HG02642 (cell line): ENCODE measurements around the gene NET1.

Experiments used
- ATAC-seq: cut with Tn5 transposase; IDR thresholded peaks from one replicate; pipeline ENCODE4 v1.9.1; 2021; ENCODE audit warnings: mild to moderate bottlenecking; ENCODE audit not compliant: unreplicated experiment, poor library complexity

NET1 gene

GRCh38 chr10:5496261-5497250, 84.2 kb downstream of the NET1 start:
- no peak for ATAC-seq

- ATAC-seq, result no peak
Observed at GRCh38 chr10:5497289-5497688, 84.9 kb downstream of the NET1 start.

- ATAC-seq, result no peak
Observed at GRCh38 chr10:5497948-5498730, 85.8 kb downstream of the NET1 start.

GRCh38 chr10:5498791-5499492, 86.6 kb downstream of the NET1 start:
- ATAC-seq, result no peak

GRCh38 chr10:5499493-5500140, 87.3 kb downstream of the NET1 start, which contains the start of gene CALML5:
CALML5 (minus strand) TSS chr10:5499570; CDS start chr10:5499438, 132 bp downstream.
- ATAC-seq, result no peak

- ATAC-seq, result no peak
Observed at GRCh38 chr10:5500162-5500670, 87.9 kb downstream of the NET1 start.

GRCh38 chr10:5500910-5501309, 88.6 kb downstream of the NET1 start:
- ATAC-seq, result no peak

- no peak for ATAC-seq
Observed at GRCh38 chr10:5502061-5502521, 89.7 kb downstream of the NET1 start.

GRCh38 chr10:5502571-5503476, 90.5 kb downstream of the NET1 start:
- no peak for ATAC-seq

GRCh38 chr10:5503477-5503835, 91.1 kb downstream of the NET1 start:
- no peak for ATAC-seq

- ATAC-seq, result no peak
Observed at GRCh38 chr10:5504146-5505072, 92.1 kb downstream of the NET1 start.

GRCh38 chr10:5506246-5506645, 93.9 kb downstream of the NET1 start:
- ATAC-seq, result no peak

GRCh38 chr10:5506751-5507648, 94.6 kb downstream of the NET1 start:
- ATAC-seq, result no peak

- ATAC-seq, result no peak
Observed at GRCh38 chr10:5507649-5508131, 95.3 kb downstream of the NET1 start.

- no peak for ATAC-seq
Observed at GRCh38 chr10:5508161-5508604, 95.8 kb downstream of the NET1 start.
